DOHH2 (cell line): Measurements from ENCODE around the gene HEPH.

Experiments
- H3F3A ChIP-seq: fragments of 200-600 bp; sonication (generic), shearing (Covaris generic); 2 replicates; pipeline ENCODE4 v1.6.0; 2016; ENCODE audit warnings: antibody characterized with exemption, mild to moderate bottlenecking; ENCODE audit not compliant: control insufficient read depth, insufficient read depth
- H3K27ac ChIP-seq: fragments of 200-600 bp; sonication (generic); 2 replicates; pipeline ENCODE4 v1.5.1; 2014; ENCODE audit warnings: low read depth, mild to moderate bottlenecking, low read length, moderate library complexity
- H3K27me3 ChIP-seq: fragments of 200-600 bp; sonication (generic); 2 replicates; pipeline ENCODE4 v1.6.1; 2014; ENCODE audit warnings: mild to moderate bottlenecking, low read length, mixed read lengths; ENCODE audit not compliant: control insufficient read depth
- H3K36me3 ChIP-seq: fragments of 200-600 bp; sonication (generic); 2 replicates; pipeline ENCODE4 v1.6.1; 2014; ENCODE audit warnings: mild to moderate bottlenecking, low read length, moderate library complexity, mixed read lengths; ENCODE audit not compliant: control insufficient read depth
- H3K4me1 ChIP-seq: fragments of 200-600 bp; sonication (generic); 2 replicates; pipeline ENCODE4 v1.6.1; 2014; ENCODE audit warnings: mild to moderate bottlenecking, low read length, mixed read lengths; ENCODE audit not compliant: control insufficient read depth
- H3K4me2 ChIP-seq: fragments of 200-600 bp; sonication (generic); 2 replicates; pipeline ENCODE4 v1.6.0; 2014; ENCODE audit warnings: mild to moderate bottlenecking, low read length, moderate library complexity
- H3K4me3 ChIP-seq: fragments of 200-600 bp; sonication (generic); 2 replicates; pipeline ENCODE4 v1.5.1; 2014; ENCODE audit warnings: mild to moderate bottlenecking, low read length, mixed read lengths
- H3K79me2 ChIP-seq: fragments of 200-600 bp; sonication (generic); 2 replicates; pipeline ENCODE4 v1.6.1; 2014; ENCODE audit warnings: mild to moderate bottlenecking, low read length, mixed read lengths; ENCODE audit not compliant: control insufficient read depth
- H3K9me2 ChIP-seq: fragments of 200-600 bp; sonication (generic); replicated peaks from 2 replicates; pipeline ENCODE4 v1.6.1; 2014; ENCODE audit warnings: mild to moderate bottlenecking, low read length, mixed read lengths; ENCODE audit not compliant: control insufficient read depth
- H3K9me3 ChIP-seq: fragments of 200-600 bp; sonication (generic); 2 replicates; pipeline ENCODE4 v1.6.1; 2014; ENCODE audit warnings: antibody characterized with exemption, low read length, mixed read lengths; ENCODE audit not compliant: control insufficient read depth, insufficient read depth
- H4K20me1 ChIP-seq: fragments of 200-600 bp; sonication (generic); 2 replicates; pipeline ENCODE4 v1.6.0; 2014; ENCODE audit warnings: low read depth, mild to moderate bottlenecking, antibody characterized with exemption, low read length, moderate library complexity; ENCODE audit not compliant: control insufficient read depth, insufficient read depth
- EZH2phosphoT487 ChIP-seq: fragments of 200-600 bp; sonication (generic); IDR thresholded peaks from 2 replicates; pipeline ENCODE4 v1.6.1; 2017; ENCODE audit warnings: borderline replicate concordance, mild to moderate bottlenecking, antibody characterized with exemption, low read length, moderate library complexity, mixed read lengths
- TF ChIP-seq, protein P1 (sequence below): fragments of 200-600 bp; sonication (generic); IDR thresholded peaks from one replicate; pipeline ENCODE4 v1.5.1; 2014; ENCODE audit warnings: antibody characterized with exemption, mild to moderate bottlenecking, low read depth, low read length; ENCODE audit not compliant: poor library complexity, severe bottlenecking

The HEPH gene

DNA sequence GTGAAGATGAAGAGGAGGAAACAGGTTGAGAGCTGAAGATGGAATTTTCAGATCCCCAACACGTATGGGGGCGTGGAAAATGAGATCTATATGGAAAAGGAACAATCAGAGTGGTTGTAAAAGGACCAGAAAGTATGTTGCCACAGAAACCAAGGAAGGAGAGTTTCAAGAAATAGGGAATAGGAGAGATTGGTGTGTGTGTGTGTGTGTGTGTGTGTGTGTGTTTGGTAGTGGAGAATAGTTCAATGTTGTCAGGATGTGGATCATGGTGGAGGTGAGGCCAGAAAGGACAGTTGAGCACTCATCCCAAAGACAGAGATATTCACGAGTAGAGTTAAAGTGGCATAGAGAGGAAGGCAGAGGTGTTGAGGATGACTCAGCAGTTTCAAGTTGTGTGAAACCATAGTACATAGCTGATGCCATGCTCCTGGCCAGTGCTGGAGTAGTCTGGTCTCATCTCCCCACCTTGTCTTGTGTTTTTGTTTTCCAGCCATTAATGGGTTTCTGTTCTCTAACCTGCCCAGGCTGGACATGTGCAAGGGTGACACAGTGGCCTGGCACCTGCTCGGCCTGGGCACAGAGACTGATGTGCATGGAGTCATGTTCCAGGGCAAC is 36.1 kb downstream of the HEPH start:
- H3K79me2 ChIP-seq: no peaks in the 10 kb centered on the region
- no peaks in the 10 kb centered on the region for H3K4me1 ChIP-seq
- H3K4me3 ChIP-seq: no peak overlapping the region
- no peak for TF ChIP-seq EZH2phosphoT487
- TF ChIP-seq, protein P1, sequence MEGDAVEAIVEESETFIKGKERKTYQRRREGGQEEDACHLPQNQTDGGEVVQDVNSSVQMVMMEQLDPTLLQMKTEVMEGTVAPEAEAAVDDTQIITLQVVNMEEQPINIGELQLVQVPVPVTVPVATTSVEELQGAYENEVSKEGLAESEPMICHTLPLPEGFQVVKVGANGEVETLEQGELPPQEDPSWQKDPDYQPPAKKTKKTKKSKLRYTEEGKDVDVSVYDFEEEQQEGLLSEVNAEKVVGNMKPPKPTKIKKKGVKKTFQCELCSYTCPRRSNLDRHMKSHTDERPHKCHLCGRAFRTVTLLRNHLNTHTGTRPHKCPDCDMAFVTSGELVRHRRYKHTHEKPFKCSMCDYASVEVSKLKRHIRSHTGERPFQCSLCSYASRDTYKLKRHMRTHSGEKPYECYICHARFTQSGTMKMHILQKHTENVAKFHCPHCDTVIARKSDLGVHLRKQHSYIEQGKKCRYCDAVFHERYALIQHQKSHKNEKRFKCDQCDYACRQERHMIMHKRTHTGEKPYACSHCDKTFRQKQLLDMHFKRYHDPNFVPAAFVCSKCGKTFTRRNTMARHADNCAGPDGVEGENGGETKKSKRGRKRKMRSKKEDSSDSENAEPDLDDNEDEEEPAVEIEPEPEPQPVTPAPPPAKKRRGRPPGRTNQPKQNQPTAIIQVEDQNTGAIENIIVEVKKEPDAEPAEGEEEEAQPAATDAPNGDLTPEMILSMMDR: no peak
- no peaks in the 10 kb centered on the region for H3K9me2 ChIP-seq
- H3K27ac ChIP-seq: no peak overlapping the region
- H3K27me3 ChIP-seq: no peaks in the 10 kb centered on the region
- H3K4me2 ChIP-seq: no peak overlapping the region
- no peaks in the 10 kb centered on the region for H3K9me3 ChIP-seq
- no peaks in the 10 kb centered on the region for H4K20me1 ChIP-seq
- no peaks in the 10 kb centered on the region for H3F3A ChIP-seq
- H3K36me3 ChIP-seq: no peaks in the 10 kb centered on the region

DNA sequence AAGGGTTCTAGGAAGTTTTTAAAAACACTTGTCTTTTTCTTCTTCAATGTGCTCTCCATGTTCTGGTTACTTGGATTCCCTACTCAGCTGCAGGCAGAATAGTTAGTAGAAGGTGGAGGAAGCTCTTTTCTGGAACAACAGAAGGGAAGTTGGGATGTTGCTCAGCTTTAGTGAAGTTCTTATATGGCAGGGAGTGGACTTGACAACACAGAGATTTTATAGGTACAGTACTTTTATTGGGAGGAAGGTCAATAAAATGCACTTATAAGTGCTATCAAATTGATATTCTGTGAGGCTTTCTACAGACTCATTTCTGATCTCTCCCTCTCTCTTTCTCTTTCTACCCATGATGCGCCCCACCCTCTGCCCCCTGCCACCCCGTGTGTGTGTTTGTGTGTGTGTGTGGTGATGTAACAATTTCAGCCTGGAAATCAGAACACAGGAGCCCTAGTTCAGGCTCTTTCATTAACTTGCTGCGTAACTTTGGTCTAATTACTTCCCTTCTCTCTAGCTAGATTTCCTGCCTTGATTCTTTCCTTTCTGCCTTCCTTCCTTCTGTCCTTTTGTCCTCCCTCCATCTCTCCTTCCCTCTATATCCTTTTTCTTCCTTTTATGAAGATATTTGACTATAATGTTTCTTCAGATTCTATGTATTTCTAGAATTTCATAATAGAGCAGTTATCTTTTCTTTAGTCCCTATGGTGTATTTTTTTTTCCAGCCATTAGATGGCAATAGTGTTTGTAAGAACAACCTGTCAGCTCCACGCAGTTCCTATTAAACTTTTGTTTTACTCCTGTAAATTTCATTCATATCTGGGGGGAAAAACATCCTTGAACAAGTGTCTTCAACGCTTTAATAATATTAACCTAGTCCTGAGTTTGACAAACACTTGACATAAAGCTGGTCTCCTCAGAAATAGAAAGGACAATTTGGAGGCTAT is 37.1 kb downstream of the HEPH start:
- Histone ChIP-seq H3K36me3 (no peaks in the 10 kb centered on the region), H4K20me1 (no peaks in the 10 kb centered on the region), H3K79me2 (no peaks in the 10 kb centered on the region), H3K4me2 (no peak overlapping the region), H3F3A (no peaks in the 10 kb centered on the region), H3K4me1 (no peaks in the 10 kb centered on the region), H3K4me3 (no peak overlapping the region), H3K27ac (no peak overlapping the region), H3K9me2 (no peaks in the 10 kb centered on the region), H3K27me3 (no peaks in the 10 kb centered on the region), H3K9me3 (no peaks in the 10 kb centered on the region)
- TF ChIP-seq EZH2phosphoT487: no peak
- TF ChIP-seq, protein P1: peak; percentile 39

GRCh38 chrX:66203114-66203513 is 39.1 kb downstream of the HEPH start:
- Histone ChIP-seq H3K27me3 (no peaks in the 10 kb centered on the region), H3F3A (no peaks in the 10 kb centered on the region), H4K20me1 (no peaks in the 10 kb centered on the region), H3K4me2 (no peak overlapping the region), H3K79me2 (no peaks in the 10 kb centered on the region), H3K36me3 (no peaks in the 10 kb centered on the region), H3K4me1 (no peaks in the 10 kb centered on the region), H3K4me3 (no peak overlapping the region), H3K9me3 (no peaks in the 10 kb centered on the region), H3K27ac (no peak overlapping the region), H3K9me2 (no peaks in the 10 kb centered on the region)
- TF ChIP-seq, protein P1: no peak
- no peak for TF ChIP-seq EZH2phosphoT487
